Esophagus muscularis mucosa (tissue), 3 donors: ENCODE measurements around the gene STK33.

Experiments
- CTCF ChIP-seq, 3 experiments: fragments of 200-600 bp in 2 of 3; fragments of 450-650 bp in 1 of 3; sonication (generic) in 2 of 3; IDR thresholded peaks; one replicate each; pipeline ENCODE4 v1.5.1; 2017 to 2019; ENCODE audit warnings: antibody characterized with exemption in 3 of 3, mild to moderate bottlenecking in 2 of 3, moderate library complexity in 1 of 3
- POLR2A ChIP-seq: fragments of 450-650 bp; IDR thresholded peaks from one replicate; pipeline ENCODE4 v1.6.1; 2017; ENCODE audit warnings: antibody characterized with exemption, moderate library complexity, mild to moderate bottlenecking, low read depth
- POLR2AphosphoS5 ChIP-seq, 2 donors: sonication (generic); formaldehyde crosslinking; IDR thresholded peaks; one replicate each; pipeline ENCODE4 v1.6.1; 2017; ENCODE audit warnings: antibody characterized with exemption in 2 of 2

- TF ChIP-seq CTCF (IDR thresholded peaks at IDR 0.05) = no peak
- no peak for TF ChIP-seq POLR2A
- TF ChIP-seq POLR2AphosphoS5 (IDR thresholded peaks at IDR 0.05) = no peak
These were observed 233.8 kb downstream of the STK33 start for GRCh38 chr11:8360086-8360828.
